ENCODE data around the gene TMBIM1. TPM values are rescaled to one million over a fixed set of nuclear protein-coding genes. Genes with fewer than 3 reads are reported as not detected.

Gene TMBIM1
- polyA plus RNA-seq, 1 experiment, result 91.4 TPM

- Histone ChIP-seq H3K4me3 (ENCODE audit: low read depth, low read length) (no peak overlapping the region), H3K9me3 (ENCODE audit: control insufficient read depth, insufficient read depth, low read length) (no peaks in the 10 kb centered on the region), H3K27me3 (ENCODE audit: control insufficient read depth, insufficient read depth, low read length) (no peaks in the 10 kb centered on the region), H3K27ac (ENCODE audit: low read depth, low read length) (no peak overlapping the region)
- ChIA-PET POLR2A (interaction anchor here (1.4 kb wide), 1 partner anchor 98 kb away, joined by 5 read pairs; no protein-coding TSS in a partner anchor), CTCF (interaction anchor here (0.6 to 5.1 kb wide), 3 partner anchors 58 to 168 kb away, joined by 3 to 49 read pairs (median 7); partner anchors contain the start of gene CATIP)
- TF ChIP-seq, protein P1, sequence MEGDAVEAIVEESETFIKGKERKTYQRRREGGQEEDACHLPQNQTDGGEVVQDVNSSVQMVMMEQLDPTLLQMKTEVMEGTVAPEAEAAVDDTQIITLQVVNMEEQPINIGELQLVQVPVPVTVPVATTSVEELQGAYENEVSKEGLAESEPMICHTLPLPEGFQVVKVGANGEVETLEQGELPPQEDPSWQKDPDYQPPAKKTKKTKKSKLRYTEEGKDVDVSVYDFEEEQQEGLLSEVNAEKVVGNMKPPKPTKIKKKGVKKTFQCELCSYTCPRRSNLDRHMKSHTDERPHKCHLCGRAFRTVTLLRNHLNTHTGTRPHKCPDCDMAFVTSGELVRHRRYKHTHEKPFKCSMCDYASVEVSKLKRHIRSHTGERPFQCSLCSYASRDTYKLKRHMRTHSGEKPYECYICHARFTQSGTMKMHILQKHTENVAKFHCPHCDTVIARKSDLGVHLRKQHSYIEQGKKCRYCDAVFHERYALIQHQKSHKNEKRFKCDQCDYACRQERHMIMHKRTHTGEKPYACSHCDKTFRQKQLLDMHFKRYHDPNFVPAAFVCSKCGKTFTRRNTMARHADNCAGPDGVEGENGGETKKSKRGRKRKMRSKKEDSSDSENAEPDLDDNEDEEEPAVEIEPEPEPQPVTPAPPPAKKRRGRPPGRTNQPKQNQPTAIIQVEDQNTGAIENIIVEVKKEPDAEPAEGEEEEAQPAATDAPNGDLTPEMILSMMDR (IDR thresholded peaks at IDR 0.05; ENCODE audit: low read depth, low read length), result no peak
- DNase-seq (ENCODE audit: low read depth, low spot score), result no peak
Measured at GRCh38 chr2:218298314-218298875, 6.1 kb upstream of the TMBIM1 start.

GRCh38 chr2:218296847-218297246, 4.5 kb upstream of the TMBIM1 start:
- Histone ChIP-seq H3K27ac (ENCODE audit: low read depth, low read length) (no peak overlapping the region), H3K4me3 (ENCODE audit: low read depth, low read length) (no peak overlapping the region), H3K9me3 (ENCODE audit: control insufficient read depth, insufficient read depth, low read length) (no peaks in the 10 kb centered on the region), H3K27me3 (ENCODE audit: control insufficient read depth, insufficient read depth, low read length) (no peaks in the 10 kb centered on the region)
- POLR2A ChIA-PET, result interaction anchor here (0.6 to 1.9 kb wide), 3 partner anchors 10 to 24 kb away, joined by 3 to 6 read pairs (median 4); no protein-coding TSS in a partner anchor
- TF ChIP-seq, protein P1 (IDR thresholded peaks at IDR 0.05; ENCODE audit: low read depth, low read length), result no peak
- no peak for DNase-seq (ENCODE audit: low read depth, low spot score)
- CTCF ChIA-PET, result interaction anchor here (2.1 to 4.1 kb wide), 2 partner anchors 60 to 99 kb away, joined by 9 to 19 read pairs; partner anchors contain the start of gene CATIP

- CTCF ChIA-PET, result interaction anchor here (0.6 to 4.1 kb wide), 4 partner anchors 27 to 100 kb away, joined by 5 to 19 read pairs (median 7); partner anchors contain the start of gene CATIP
- no peak overlapping the region for H3K27ac ChIP-seq (ENCODE audit: low read depth, low read length)
- no peak for DNase-seq (ENCODE audit: low read depth, low spot score)
- no peak overlapping the region for H3K4me3 ChIP-seq (ENCODE audit: low read depth, low read length)
- TF ChIP-seq, protein P1 (IDR thresholded peaks at IDR 0.05; ENCODE audit: low read depth, low read length), result no peak
- no peaks in the 10 kb centered on the region for H3K27me3 ChIP-seq (ENCODE audit: control insufficient read depth, insufficient read depth, low read length)
- H3K9me3 ChIP-seq (ENCODE audit: control insufficient read depth, insufficient read depth, low read length), result no peaks in the 10 kb centered on the region
- POLR2A ChIA-PET, result interaction anchor here (1.9 kb wide), 1 partner anchor 9 kb away, joined by 6 read pairs; no protein-coding TSS in a partner anchor
Measured at GRCh38 chr2:218296200-218296599, 3.9 kb upstream of the TMBIM1 start.

DNA sequence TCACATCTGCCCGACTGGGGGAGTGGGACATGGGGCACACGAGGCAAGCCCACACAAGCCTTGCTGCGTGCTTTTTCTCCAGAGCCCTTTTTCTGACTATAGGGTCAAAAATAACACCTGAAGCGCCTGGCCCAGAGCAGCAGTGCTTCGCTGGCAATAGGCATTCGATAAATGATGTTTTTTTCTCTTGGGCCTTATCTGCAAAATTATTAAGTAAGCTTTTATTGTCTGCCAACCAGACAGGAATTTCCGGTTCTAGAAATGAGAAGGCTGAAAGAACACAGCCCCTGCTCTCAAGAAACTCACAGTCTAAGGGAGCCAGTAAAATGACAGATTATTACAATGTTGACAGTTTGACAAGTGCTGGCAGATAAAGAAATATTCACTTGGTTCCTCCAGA, 2.7 kb upstream of the TMBIM1 start:
- DNase-seq (ENCODE audit: low read depth, low spot score), result no peak
- H3K9me3 ChIP-seq (ENCODE audit: control insufficient read depth, insufficient read depth, low read length), result no peaks in the 10 kb centered on the region
- no peak overlapping the region for H3K4me3 ChIP-seq (ENCODE audit: low read depth, low read length)
- H3K27me3 ChIP-seq (ENCODE audit: control insufficient read depth, insufficient read depth, low read length), result no peaks in the 10 kb centered on the region
- TF ChIP-seq, protein P1 (IDR thresholded peaks at IDR 0.05; ENCODE audit: low read depth, low read length), result no peak
- ChIA-PET POLR2A (interaction anchor here (0.9 to 1.9 kb wide), 2 partner anchors 8 to 97 kb away, joined by 3 to 6 read pairs; no protein-coding TSS in a partner anchor), CTCF (interaction anchor here (0.6 to 4.1 kb wide), 3 partner anchors 62 to 101 kb away, joined by 4 to 19 read pairs (median 9); partner anchors contain the start of gene CATIP)
- H3K27ac ChIP-seq (ENCODE audit: low read depth, low read length), result no peak overlapping the region

DNA sequence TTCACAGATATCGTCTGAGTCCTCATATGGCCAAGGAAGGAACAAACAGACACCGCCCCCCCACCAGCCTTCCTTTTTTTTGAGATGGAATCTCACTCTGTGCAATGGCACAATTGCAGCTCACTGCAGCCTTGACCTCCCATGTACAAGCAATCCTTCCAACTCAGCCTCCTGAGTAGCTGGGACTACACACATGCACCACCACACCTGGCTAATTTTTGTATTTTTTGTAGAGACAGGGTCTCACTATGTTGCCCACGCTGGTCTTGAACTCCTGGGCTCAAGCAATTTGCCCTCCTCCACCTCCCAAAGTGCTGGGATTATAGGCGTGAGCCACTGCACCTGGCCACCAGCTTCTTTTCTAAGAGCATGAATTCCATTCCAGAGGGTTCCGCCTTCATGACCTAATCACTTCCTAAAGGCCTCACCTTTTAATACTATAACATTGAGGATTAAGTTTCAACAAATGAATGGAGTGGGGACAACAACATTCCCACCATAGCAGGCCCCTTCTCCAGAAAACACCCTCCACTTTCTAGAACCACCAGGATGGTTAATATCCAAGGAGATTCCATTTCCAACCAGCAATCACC, 2.2 kb upstream of the TMBIM1 start:
- H3K9me3 ChIP-seq (ENCODE audit: control insufficient read depth, insufficient read depth, low read length), result no peaks in the 10 kb centered on the region
- no peaks in the 10 kb centered on the region for H3K27me3 ChIP-seq (ENCODE audit: control insufficient read depth, insufficient read depth, low read length)
- no peak overlapping the region for H3K4me3 ChIP-seq (ENCODE audit: low read depth, low read length)
- POLR2A ChIA-PET, result interaction anchor here (0.9 kb wide), 1 partner anchor 98 kb away, joined by 3 read pairs; no protein-coding TSS in a partner anchor
- CTCF ChIA-PET, result interaction anchor here (4.1 to 5.6 kb wide), 2 partner anchors 62 to 100 kb away, joined by 19 to 64 read pairs; partner anchors contain the start of gene CATIP
- no peak for DNase-seq (ENCODE audit: low read depth, low spot score)
- TF ChIP-seq, protein P1 (IDR thresholded peaks at IDR 0.05; ENCODE audit: low read depth, low read length), result no peak
- H3K27ac ChIP-seq (ENCODE audit: low read depth, low read length), result no peak overlapping the region
